ENCODE data around the gene DIS3L2.

- TF ChIP-seq CTCF (IDR thresholded peaks at IDR 0.05; ENCODE audit: low read length) (no peak), EZH2 (IDR thresholded peaks at IDR 0.05; ENCODE audit: borderline replicate concordance, low read length) (no peak)
Observed at GRCh38 chr2:231936491-231936890, 25.0 kb upstream of the DIS3L2 start.

All from OCI-LY1 (cell line).